Brain pericyte (primary cell): ENCODE measurements around the gene PLEKHA6.

Experiments
- DNase-seq: peaks from one replicate; pipeline ENCODE4 v3.0.0-alpha.2; 2012; ENCODE audit warnings: low read depth, low spot score

PLEKHA6 gene

GRCh38 chr1:204383163-204383904 is 23.6 kb upstream of the PLEKHA6 start:
- no peak for DNase-seq

GRCh38 chr1:204382714-204383083 is 23.0 kb upstream of the PLEKHA6 start:
- DNase-seq = no peak

- DNase-seq = no peak
Measured at GRCh38 chr1:204380293-204380831, 20.6 kb upstream of the PLEKHA6 start.

- DNase-seq = no peak
Measured at GRCh38 chr1:204377800-204378668, 18.3 kb upstream of the PLEKHA6 start.

GRCh38 chr1:204376919-204377799 is 17.4 kb upstream of the PLEKHA6 start:
- no peak for DNase-seq

GRCh38 chr1:204376465-204376864 is 16.7 kb upstream of the PLEKHA6 start:
- DNase-seq = no peak

GRCh38 chr1:204373911-204374310 is 14.2 kb upstream of the PLEKHA6 start:
- DNase-seq = no peak

GRCh38 chr1:204370176-204370575 is 10.4 kb upstream of the PLEKHA6 start:
- DNase-seq = no peak

GRCh38 chr1:204368996-204369726 is 9.4 kb upstream of the PLEKHA6 start:
- no peak for DNase-seq

GRCh38 chr1:204367956-204368355 is 8.2 kb upstream of the PLEKHA6 start:
- no peak for DNase-seq

- DNase-seq = no peak
Measured at GRCh38 chr1:204367193-204367858, 7.6 kb upstream of the PLEKHA6 start.

GRCh38 chr1:204366759-204367158 is 7.0 kb upstream of the PLEKHA6 start:
- DNase-seq = no peak

- DNase-seq = no peak
Measured at GRCh38 chr1:204363335-204364114, 3.8 kb upstream of the PLEKHA6 start.

GRCh38 chr1:204362984-204363334 is 3.2 kb upstream of the PLEKHA6 start:
- no peak for DNase-seq

GRCh38 chr1:204361781-204362180 is 2.1 kb upstream of the PLEKHA6 start:
- no peak for DNase-seq

- no peak for DNase-seq
Measured at GRCh38 chr1:204361341-204361771, 1.6 kb upstream of the PLEKHA6 start.

- no peak for DNase-seq
Measured at GRCh38 chr1:204360314-204360713, 585 bp upstream of the PLEKHA6 start.

GRCh38 chr1:204359131-204359473 is 627 bp downstream of the PLEKHA6 start:
- no peak for DNase-seq

- DNase-seq = no peak
Measured at GRCh38 chr1:204358605-204359004, 1.1 kb downstream of the PLEKHA6 start.
